ENCODE measurements around the gene LYAR.
A peak's percentile ranks its signal among the peaks of the same experiment; 100 is the strongest.

Gene LYAR

GRCh38 chr4:4289941-4290850 is at the start of gene LYAR, which contains the start of gene ZBTB49:
Gene LYAR, minus strand, starts transcription at chr4:4290154. Its CDS starts 6,412 bp downstream, at chr4:4283742.
Gene ZBTB49, plus strand, starts transcription at chr4:4290251. Its CDS starts 9,695 bp downstream, at chr4:4299946.
- H3K4me3 ChIP-seq (ENCODE audit: low read length), result peak within 1 kb of the TSS; percentile 93
- peak; percentile 82 for DNase-seq (ENCODE audit: low read depth)
- TF ChIP-seq, protein P1, sequence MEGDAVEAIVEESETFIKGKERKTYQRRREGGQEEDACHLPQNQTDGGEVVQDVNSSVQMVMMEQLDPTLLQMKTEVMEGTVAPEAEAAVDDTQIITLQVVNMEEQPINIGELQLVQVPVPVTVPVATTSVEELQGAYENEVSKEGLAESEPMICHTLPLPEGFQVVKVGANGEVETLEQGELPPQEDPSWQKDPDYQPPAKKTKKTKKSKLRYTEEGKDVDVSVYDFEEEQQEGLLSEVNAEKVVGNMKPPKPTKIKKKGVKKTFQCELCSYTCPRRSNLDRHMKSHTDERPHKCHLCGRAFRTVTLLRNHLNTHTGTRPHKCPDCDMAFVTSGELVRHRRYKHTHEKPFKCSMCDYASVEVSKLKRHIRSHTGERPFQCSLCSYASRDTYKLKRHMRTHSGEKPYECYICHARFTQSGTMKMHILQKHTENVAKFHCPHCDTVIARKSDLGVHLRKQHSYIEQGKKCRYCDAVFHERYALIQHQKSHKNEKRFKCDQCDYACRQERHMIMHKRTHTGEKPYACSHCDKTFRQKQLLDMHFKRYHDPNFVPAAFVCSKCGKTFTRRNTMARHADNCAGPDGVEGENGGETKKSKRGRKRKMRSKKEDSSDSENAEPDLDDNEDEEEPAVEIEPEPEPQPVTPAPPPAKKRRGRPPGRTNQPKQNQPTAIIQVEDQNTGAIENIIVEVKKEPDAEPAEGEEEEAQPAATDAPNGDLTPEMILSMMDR (conservative IDR thresholded peaks at IDR 0.05; ENCODE audit: low read length), result no peak

DNA sequence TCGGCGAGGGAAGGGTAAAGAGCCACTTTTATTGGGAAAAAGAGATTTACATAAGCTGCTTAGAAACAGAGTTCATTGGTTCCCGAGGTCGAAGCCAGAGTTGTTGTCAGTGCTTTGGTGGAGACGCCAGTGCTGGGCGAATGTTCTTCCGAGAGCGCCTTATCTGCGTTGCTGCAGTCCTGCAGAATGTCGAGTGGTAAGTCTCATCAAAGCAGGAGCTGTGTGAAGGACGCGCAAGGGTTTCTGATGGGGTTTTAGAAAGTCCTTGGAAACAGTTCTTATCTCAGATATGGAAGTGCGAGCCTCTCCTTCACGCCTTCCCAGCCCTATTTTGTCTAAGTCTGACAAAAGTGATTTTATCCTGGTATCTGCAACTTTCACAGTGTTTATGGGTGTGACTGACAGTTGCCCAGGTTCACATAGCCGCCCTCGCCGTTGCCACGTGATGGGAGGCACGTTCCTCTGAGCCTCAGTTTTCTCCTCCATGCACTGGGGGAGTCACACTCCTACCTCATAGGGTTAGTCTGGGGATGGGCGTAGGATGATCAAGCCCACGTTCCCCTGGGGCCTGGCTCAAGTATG is 49.6 kb upstream of the LYAR start:
- TF ChIP-seq, protein P1 (conservative IDR thresholded peaks at IDR 0.05; ENCODE audit: low read length), result no peak
- no peak overlapping the region for H3K4me3 ChIP-seq (ENCODE audit: low read length)
- DNase-seq (ENCODE audit: low read depth), result no peak

GRCh38 chr4:4338210-4339001 is 48.5 kb upstream of the LYAR start:
- TF ChIP-seq, protein P1 (conservative IDR thresholded peaks at IDR 0.05; ENCODE audit: low read length), result no peak
- DNase-seq (ENCODE audit: low read depth), result no peak
- H3K4me3 ChIP-seq (ENCODE audit: low read length), result no peak overlapping the region

GRCh38 chr4:4334798-4335520 is 45.0 kb upstream of the LYAR start:
- no peak overlapping the region for H3K4me3 ChIP-seq (ENCODE audit: low read length)
- peak; percentile 32 for DNase-seq (ENCODE audit: low read depth)
- TF ChIP-seq, protein P1 (conservative IDR thresholded peaks at IDR 0.05; ENCODE audit: low read length), result peak; percentile 84

DNA sequence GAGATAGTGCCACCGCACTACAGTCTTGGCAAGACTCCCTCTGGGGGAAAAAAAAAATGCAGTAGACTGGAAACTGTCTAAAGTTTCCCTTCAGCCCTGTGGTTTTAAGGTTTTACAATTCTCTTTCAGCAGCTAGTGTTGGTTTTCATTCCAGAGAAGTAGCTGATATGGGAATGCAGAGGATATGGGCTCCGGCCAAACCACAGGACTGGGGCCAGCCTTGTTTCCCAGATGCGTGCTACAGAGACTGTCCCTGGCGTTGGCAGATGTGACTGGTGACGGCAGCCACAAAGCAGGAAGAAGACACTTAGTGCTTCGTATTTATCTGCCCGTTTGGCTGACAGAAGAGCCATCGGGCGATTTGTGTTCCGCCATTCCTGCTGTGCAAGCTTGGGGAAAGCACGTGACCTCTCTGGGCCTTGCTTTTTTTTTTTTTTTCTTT is 43.3 kb upstream of the LYAR start:
- peak overlapping the region; percentile 17; the same call in 1 of the 2 replicates for H3K4me3 ChIP-seq (ENCODE audit: low read length)
- TF ChIP-seq, protein P1 (conservative IDR thresholded peaks at IDR 0.05; ENCODE audit: low read length), result no peak
- peak; percentile 98 for DNase-seq (ENCODE audit: low read depth)

DNA sequence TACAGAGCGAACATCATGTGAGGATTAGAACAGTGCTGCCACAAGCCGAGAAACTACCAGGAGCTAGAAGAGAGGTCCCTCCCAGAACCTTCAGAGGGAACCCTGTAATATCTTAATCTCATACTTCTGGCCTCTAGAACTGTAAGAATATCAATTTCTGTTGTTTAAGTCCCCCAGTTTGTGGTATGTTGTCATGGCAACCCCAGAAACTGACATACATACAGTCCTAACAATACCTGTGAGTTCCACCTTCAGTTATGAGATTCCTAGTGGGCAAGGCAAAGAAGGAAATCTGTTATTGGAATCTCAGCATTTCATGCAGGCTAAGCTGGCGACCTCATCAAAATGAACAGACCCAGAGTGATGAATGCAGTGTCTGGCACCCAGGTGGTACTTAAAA is 42.6 kb upstream of the LYAR start:
- TF ChIP-seq, protein P1 (conservative IDR thresholded peaks at IDR 0.05; ENCODE audit: low read length), result no peak

More for the DNA sequence above, 42.6 kb upstream of the LYAR start:
- H3K4me3 ChIP-seq (ENCODE audit: low read length), result no peak overlapping the region
- DNase-seq (ENCODE audit: low read depth), result no peak

Measured in AG10803 (cell line).